ENCODE data around the gene ATP9A. TPM values are rescaled to one million over a fixed set of nuclear protein-coding genes. Genes with fewer than 3 reads are reported as not detected.
A peak's percentile ranks its signal among the peaks of the same experiment; 100 is the strongest.

The ATP9A gene
- total RNA-seq, 2 experiments from 2014 or later, result 0.11 to 0.19 TPM

GRCh38 chr20:51595744-51596143, 172.4 kb downstream of the ATP9A start:
- ChIA-PET POLR2A (interaction anchor here (1.0 kb wide), 2 partner anchors 55 to 210 kb away, joined by 3 to 4 read pairs; no protein-coding TSS in a partner anchor), CTCF (interaction anchor here (0.7 to 2.0 kb wide), 4 partner anchors 32 to 1021 kb away, joined by 3 to 5 read pairs (median 4); no protein-coding TSS in a partner anchor)
- TF ChIP-seq CTCF (IDR thresholded peaks at IDR 0.05), result no peak
- Mint-ChIP-seq H3K4me1 (ENCODE audit: low read depth) (peaks cover 13% of the 10 kb centered on the region), H3K36me3 (ENCODE audit: low read depth) (no peaks in the 10 kb centered on the region), H3K4me3 (no peak overlapping the region), H3K27ac (no peak overlapping the region), H3K9me3 (no peaks in the 10 kb centered on the region), H3K27me3 (no peaks in the 10 kb centered on the region)
- no peaks in the 10 kb centered on the region for H3K27me3 ChIP-seq (ENCODE audit: control insufficient read depth in 1 of 2, insufficient read depth in 2 of 2, low read length in 2 of 2)
- H3K27ac ChIP-seq (ENCODE audit: low read depth in 1 of 2, low read length in 2 of 2), result no peak overlapping the region
- intact Hi-C loops (cut with DNase I, micrococcal nuclease), result loop anchor here (1.0 to 10.0 kb wide), 6 partner anchors 53 to 611 kb away; partner anchors contain the start of gene NFATC2 (in 1 of the 2)
- H3K4me3 ChIP-seq (ENCODE audit: low read length), result no peak overlapping the region
- H3K4me1 ChIP-seq (ENCODE audit: insufficient read depth, low read length), result peaks cover 7% of the 10 kb centered on the region
- ATAC-seq (ENCODE audit: poor library complexity), result no peak
- DNase-seq, result no peak
- no peaks in the 10 kb centered on the region for H3K36me3 ChIP-seq (ENCODE audit: insufficient read depth, low read length)
- no peaks in the 10 kb centered on the region for H3K9me3 ChIP-seq (ENCODE audit: control insufficient read depth in 1 of 2, insufficient read depth in 1 of 2, low read length in 2 of 2)

- ChIA-PET CTCF (interaction anchor here (0.6 to 2.0 kb wide), 14 partner anchors 19 to 239 kb away, joined by 3 to 9 read pairs (median 4); no protein-coding TSS in a partner anchor), POLR2A (interaction anchor here (0.7 to 1.1 kb wide), 5 partner anchors 53 to 607 kb away, joined by 3 to 4 read pairs (median 3); partner anchors contain the start of gene NFATC2)
- Histone ChIP-seq H3K36me3 (ENCODE audit: insufficient read depth, low read length) (no peaks in the 10 kb centered on the region), H3K9me3 (ENCODE audit: control insufficient read depth in 1 of 2, insufficient read depth in 1 of 2, low read length in 2 of 2) (no peaks in the 10 kb centered on the region), H3K27ac (ENCODE audit: low read depth in 1 of 2, low read length in 2 of 2) (no peak overlapping the region), H3K4me3 (ENCODE audit: low read length) (no peak overlapping the region), H3K27me3 (ENCODE audit: control insufficient read depth in 1 of 2, insufficient read depth in 2 of 2, low read length in 2 of 2) (no peaks in the 10 kb centered on the region), H3K4me1 (ENCODE audit: insufficient read depth, low read length) (peaks cover 7% of the 10 kb centered on the region)
- peaks cover 13% of the 10 kb centered on the region for H3K4me1 Mint-ChIP-seq (ENCODE audit: low read depth)
- intact Hi-C loops (cut with DNase I, micrococcal nuclease), result loop anchor here (1.0 to 10.0 kb wide), 6 partner anchors 53 to 610 kb away; partner anchors contain the start of gene NFATC2 (in 1 of the 2)
- TF ChIP-seq CTCF (IDR thresholded peaks at IDR 0.05), result peak; percentile 83
- H3K27ac Mint-ChIP-seq, result no peak overlapping the region
- peak overlapping the region; percentile 23 for H3K4me3 Mint-ChIP-seq
- no peaks in the 10 kb centered on the region for H3K36me3 Mint-ChIP-seq (ENCODE audit: low read depth)
- DNase-seq (peak; percentile 55 to 86 (median 74)), ATAC-seq (ENCODE audit: poor library complexity) (peak; percentile 96)
- H3K27me3 Mint-ChIP-seq, result no peaks in the 10 kb centered on the region
- H3K9me3 Mint-ChIP-seq, result no peaks in the 10 kb centered on the region
Measured at GRCh38 chr20:51595058-51595532, 173.1 kb downstream of the ATP9A start.

GRCh38 chr20:51594236-51595057, 173.7 kb downstream of the ATP9A start:
- intact Hi-C loops (cut with DNase I, micrococcal nuclease), result loop anchor here (1.0 to 10.0 kb wide), 6 partner anchors 52 to 610 kb away; partner anchors contain the start of gene NFATC2 (in 1 of the 2)
- H3K9me3 ChIP-seq (ENCODE audit: control insufficient read depth in 1 of 2, insufficient read depth in 1 of 2, low read length in 2 of 2), result no peaks in the 10 kb centered on the region
- Mint-ChIP-seq H3K27me3 (no peaks in the 10 kb centered on the region), H3K9me3 (no peaks in the 10 kb centered on the region), H3K27ac (no peak overlapping the region), H3K4me1 (ENCODE audit: low read depth) (peaks cover 13% of the 10 kb centered on the region), H3K36me3 (ENCODE audit: low read depth) (no peaks in the 10 kb centered on the region), H3K4me3 (peak overlapping the region; percentile 23)
- CTCF ChIA-PET, result interaction anchor here (0.5 to 2.0 kb wide), 14 partner anchors 19 to 238 kb away, joined by 3 to 9 read pairs (median 4); no protein-coding TSS in a partner anchor
- H3K4me1 ChIP-seq (ENCODE audit: insufficient read depth, low read length), result peaks cover 7% of the 10 kb centered on the region
- DNase-seq (no peak), ATAC-seq (ENCODE audit: poor library complexity) (no peak)
- H3K36me3 ChIP-seq (ENCODE audit: insufficient read depth, low read length), result no peaks in the 10 kb centered on the region
- no peak overlapping the region for H3K27ac ChIP-seq (ENCODE audit: low read depth in 1 of 2, low read length in 2 of 2)
- no peaks in the 10 kb centered on the region for H3K27me3 ChIP-seq (ENCODE audit: control insufficient read depth in 1 of 2, insufficient read depth in 2 of 2, low read length in 2 of 2)
- no peak for TF ChIP-seq CTCF (IDR thresholded peaks at IDR 0.05)
- POLR2A ChIA-PET, result interaction anchor here (0.7 to 1.1 kb wide), 4 partner anchors 52 to 607 kb away, joined by 3 to 4 read pairs (median 3); partner anchors contain the start of gene NFATC2
- H3K4me3 ChIP-seq (ENCODE audit: low read length), result no peak overlapping the region

Measured in CD4-positive, alpha-beta T cell (primary cell).